ENCODE data around the gene ARID1B. TPM values are rescaled to one million over a fixed set of nuclear protein-coding genes. Genes with fewer than 3 reads are reported as not detected.
A peak's percentile ranks its signal among the peaks of the same experiment; 100 is the strongest.

ARID1B gene
- total and polyA plus RNA-seq, 9 of the 15 experiments (the other 6 are each of a cell fraction or from before 2014, with no cell fraction given), result 12.5 to 50.5 (median 25.8) TPM

- no peak for TF ChIP-seq ZNF395 (CRISPR knock-in tag; IDR thresholded peaks at IDR 0.05)
- no peak for TF ChIP-seq SIN3B (IDR thresholded peaks at IDR 0.05; ENCODE audit: low read depth)
- TF ChIP-seq MAZ (CRISPR knock-in tag; conservative IDR thresholded peaks at IDR 0.05 in 1 of 2, IDR thresholded peaks at IDR 0.05 in 1 of 2), result no peak
- TF ChIP-seq NR1H2 (CRISPR knock-in tag; IDR thresholded peaks at IDR 0.05), result no peak
- TF ChIP-seq RERE (CRISPR knock-in tag; IDR thresholded peaks at IDR 0.05; ENCODE audit: borderline replicate concordance), result no peak
- TF ChIP-seq, protein P1, sequence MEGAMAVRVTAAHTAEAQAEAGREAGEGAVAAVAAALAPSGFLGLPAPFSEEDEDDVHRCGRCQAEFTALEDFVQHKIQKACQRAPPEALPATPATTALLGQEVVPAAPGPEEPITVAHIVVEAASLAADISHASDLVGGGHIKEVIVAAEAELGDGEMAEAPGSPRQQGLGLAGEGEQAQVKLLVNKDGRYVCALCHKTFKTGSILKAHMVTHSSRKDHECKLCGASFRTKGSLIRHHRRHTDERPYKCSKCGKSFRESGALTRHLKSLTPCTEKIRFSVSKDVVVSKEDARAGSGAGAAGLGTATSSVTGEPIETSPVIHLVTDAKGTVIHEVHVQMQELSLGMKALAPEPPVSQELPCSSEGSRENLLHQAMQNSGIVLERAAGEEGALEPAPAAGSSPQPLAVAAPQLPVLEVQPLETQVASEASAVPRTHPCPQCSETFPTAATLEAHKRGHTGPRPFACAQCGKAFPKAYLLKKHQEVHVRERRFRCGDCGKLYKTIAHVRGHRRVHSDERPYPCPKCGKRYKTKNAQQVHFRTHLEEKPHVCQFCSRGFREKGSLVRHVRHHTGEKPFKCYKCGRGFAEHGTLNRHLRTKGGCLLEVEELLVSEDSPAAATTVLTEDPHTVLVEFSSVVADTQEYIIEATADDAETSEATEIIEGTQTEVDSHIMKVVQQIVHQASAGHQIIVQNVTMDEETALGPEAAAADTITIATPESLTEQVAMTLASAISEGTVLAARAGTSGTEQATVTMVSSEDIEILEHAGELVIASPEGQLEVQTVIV (CRISPR knock-in tag; IDR thresholded peaks at IDR 0.05; ENCODE audit: borderline replicate concordance), result 0 out of 2 replicates have a peak, but pooled peaks have one; percentile 32
- 0 out of 2 replicates have a peak, but pooled peaks have one; percentile 9 for TF ChIP-seq GATAD2B (IDR thresholded peaks at IDR 0.05; ENCODE audit: borderline replicate concordance)
- TF ChIP-seq, protein P2, sequence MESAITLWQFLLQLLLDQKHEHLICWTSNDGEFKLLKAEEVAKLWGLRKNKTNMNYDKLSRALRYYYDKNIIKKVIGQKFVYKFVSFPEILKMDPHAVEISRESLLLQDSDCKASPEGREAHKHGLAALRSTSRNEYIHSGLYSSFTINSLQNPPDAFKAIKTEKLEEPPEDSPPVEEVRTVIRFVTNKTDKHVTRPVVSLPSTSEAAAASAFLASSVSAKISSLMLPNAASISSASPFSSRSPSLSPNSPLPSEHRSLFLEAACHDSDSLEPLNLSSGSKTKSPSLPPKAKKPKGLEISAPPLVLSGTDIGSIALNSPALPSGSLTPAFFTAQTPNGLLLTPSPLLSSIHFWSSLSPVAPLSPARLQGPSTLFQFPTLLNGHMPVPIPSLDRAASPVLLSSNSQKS (CRISPR knock-in tag; IDR thresholded peaks at IDR 0.05), result no peak
- TF ChIP-seq NR3C1 (CRISPR knock-in tag; IDR thresholded peaks at IDR 0.05), result no peak
- peak; percentile 64 for TF ChIP-seq ZNF512 (tag; IDR thresholded peaks at IDR 0.05)
- 0 out of 2 replicates have a peak, but pooled peaks have one; percentile 5 for TF ChIP-seq ARID1B (IDR thresholded peaks at IDR 0.05)
- TF ChIP-seq MEF2A (IDR thresholded peaks at IDR 0.05; ENCODE audit: control insufficient read depth, low read depth, low read length), result peak; percentile 85
These were observed 243.2 kb downstream of the ARID1B start (continued) for GRCh38 chr6:157020398-157020797.
